Subcutaneous adipose tissue (tissue), 4 donors: ENCODE results near the gene CSNK1D. TPM values are rescaled to one million over a fixed set of nuclear protein-coding genes. Genes with fewer than 3 reads are reported as not detected.

Source experiments
- CTCF ChIP-seq: fragments of 450-650 bp; IDR thresholded peaks from one replicate; pipeline ENCODE4 v1.5.1; 2016; ENCODE audit warnings: low read depth, mild to moderate bottlenecking, control low read depth, antibody characterized with exemption, moderate library complexity
- total RNA-seq, 4 donors: library from RNA; depleted of rRNA; stranded (reverse); fragments of >200 nt; gene quantifications; one replicate each; pipeline ENCODE4 v1.1.0, GENCODE V29; 2016

CSNK1D gene
- total RNA-seq, 4 donors from 2014 or later = 55.1 to 139 (median 64.5) TPM

- no peak for TF ChIP-seq CTCF
These were observed 7.0 kb upstream of the CSNK1D start for GRCh38 chr17:82280537-82280936.

- no peak for TF ChIP-seq CTCF
These were observed 5.4 kb upstream of the CSNK1D start for GRCh38 chr17:82278786-82279391.

GRCh38 chr17:82278308-82278707, 4.8 kb upstream of the CSNK1D start:
- no peak for TF ChIP-seq CTCF

- no peak for TF ChIP-seq CTCF
These were observed 4.4 kb upstream of the CSNK1D start for GRCh38 chr17:82277851-82278250.

- no peak for TF ChIP-seq CTCF
These were observed 3.4 kb upstream of the CSNK1D start for GRCh38 chr17:82276938-82277337.

- TF ChIP-seq CTCF = no peak
These were observed 1.8 kb upstream of the CSNK1D start for GRCh38 chr17:82275326-82275725.

- TF ChIP-seq CTCF = no peak
These were observed 877 bp upstream of the CSNK1D start for GRCh38 chr17:82274134-82275020.
